ENCODE data around the gene PDE4D.

The PDE4D gene

GRCh38 chr5:59458966-59459729, 434.4 kb downstream of the PDE4D start:
- Histone ChIP-seq H3K27ac (no peak overlapping the region), H3K4me3 (no peak overlapping the region), H3K27me3 (no peaks in the 10 kb centered on the region), H3K9me3 (peaks cover 3% of the 10 kb centered on the region; the same call in 1 of the 2 replicates), H4K20me1 (no peaks in the 10 kb centered on the region), H3K4me1 (no peaks in the 10 kb centered on the region), H3K36me3 (no peaks in the 10 kb centered on the region), H3K9ac (no peak overlapping the region), H3K4me2 (no peak overlapping the region)
- no peak for TF ChIP-seq Cebpa-rat (IDR thresholded peaks at IDR 0.05)

GRCh38 chr5:59458321-59458720, 435.2 kb downstream of the PDE4D start:
- H3K9me3 ChIP-seq: peaks cover 3% of the 10 kb centered on the region; the same call in 1 of the 2 replicates
- H3K27ac ChIP-seq: no peak overlapping the region
- H3K4me1 ChIP-seq: no peaks in the 10 kb centered on the region
- TF ChIP-seq Cebpa-rat (IDR thresholded peaks at IDR 0.05): no peak
- no peak overlapping the region for H3K9ac ChIP-seq
- H3K36me3 ChIP-seq: no peaks in the 10 kb centered on the region
- no peak overlapping the region for H3K4me3 ChIP-seq
- no peaks in the 10 kb centered on the region for H4K20me1 ChIP-seq
- no peak overlapping the region for H3K4me2 ChIP-seq
- no peaks in the 10 kb centered on the region for H3K27me3 ChIP-seq

GRCh38 chr5:59449905-59450644, 443.5 kb downstream of the PDE4D start:
- no peak overlapping the region for H3K27ac ChIP-seq

GRCh38 chr5:59446356-59446755, 447.2 kb downstream of the PDE4D start:
- Histone ChIP-seq H4K20me1 (no peaks in the 10 kb centered on the region), H3K4me3 (no peak overlapping the region), H3K9me3 (no peaks in the 10 kb centered on the region), H3K36me3 (no peaks in the 10 kb centered on the region), H3K4me2 (no peak overlapping the region), H3K9ac (no peak overlapping the region), H3K27me3 (no peaks in the 10 kb centered on the region), H3K4me1 (no peaks in the 10 kb centered on the region), H3K27ac (no peak overlapping the region)
- TF ChIP-seq Cebpa-rat (IDR thresholded peaks at IDR 0.05): no peak

More at GRCh38 chr5:59449905-59450644, 443.5 kb downstream of the PDE4D start:
- H3K9me3 ChIP-seq: no peaks in the 10 kb centered on the region
- H3K9ac ChIP-seq: no peak overlapping the region
- H3K36me3 ChIP-seq: no peaks in the 10 kb centered on the region
- no peak overlapping the region for H3K4me3 ChIP-seq
- H3K4me2 ChIP-seq: no peak overlapping the region
- no peaks in the 10 kb centered on the region for H3K27me3 ChIP-seq
- no peaks in the 10 kb centered on the region for H4K20me1 ChIP-seq
- no peaks in the 10 kb centered on the region for H3K4me1 ChIP-seq
- TF ChIP-seq Cebpa-rat (IDR thresholded peaks at IDR 0.05): no peak

GRCh38 chr5:59445741-59446140, 447.8 kb downstream of the PDE4D start:
- no peaks in the 10 kb centered on the region for H3K9me3 ChIP-seq
- no peak overlapping the region for H3K4me3 ChIP-seq
- H4K20me1 ChIP-seq: no peaks in the 10 kb centered on the region
- no peak overlapping the region for H3K9ac ChIP-seq
- no peak overlapping the region for H3K4me2 ChIP-seq
- no peaks in the 10 kb centered on the region for H3K27me3 ChIP-seq
- H3K27ac ChIP-seq: no peak overlapping the region
- TF ChIP-seq Cebpa-rat (IDR thresholded peaks at IDR 0.05): no peak
- H3K4me1 ChIP-seq: no peaks in the 10 kb centered on the region
- H3K36me3 ChIP-seq: no peaks in the 10 kb centered on the region

GRCh38 chr5:59439303-59439702, 454.2 kb downstream of the PDE4D start:
- Histone ChIP-seq H3K36me3 (no peaks in the 10 kb centered on the region), H3K9me3 (no peaks in the 10 kb centered on the region), H3K27ac (no peak overlapping the region), H4K20me1 (no peaks in the 10 kb centered on the region), H3K9ac (no peak overlapping the region), H3K4me1 (no peaks in the 10 kb centered on the region), H3K4me2 (no peak overlapping the region), H3K27me3 (no peaks in the 10 kb centered on the region), H3K4me3 (no peak overlapping the region)
- TF ChIP-seq Cebpa-rat (IDR thresholded peaks at IDR 0.05): no peak

- H3K4me3 ChIP-seq: no peak overlapping the region
- H3K27ac ChIP-seq: no peak overlapping the region
- H3K27me3 ChIP-seq: no peaks in the 10 kb centered on the region
- no peak overlapping the region for H3K9ac ChIP-seq
- no peak overlapping the region for H3K4me2 ChIP-seq
- no peaks in the 10 kb centered on the region for H3K36me3 ChIP-seq
- no peaks in the 10 kb centered on the region for H3K9me3 ChIP-seq
- no peaks in the 10 kb centered on the region for H4K20me1 ChIP-seq
- TF ChIP-seq Cebpa-rat (IDR thresholded peaks at IDR 0.05): no peak
- no peaks in the 10 kb centered on the region for H3K4me1 ChIP-seq
These were observed 456.4 kb downstream of the PDE4D start for GRCh38 chr5:59437176-59437575.

- Histone ChIP-seq H3K27me3 (no peaks in the 10 kb centered on the region), H3K4me1 (no peaks in the 10 kb centered on the region), H3K4me3 (no peak overlapping the region), H4K20me1 (no peaks in the 10 kb centered on the region), H3K9ac (no peak overlapping the region), H3K36me3 (no peaks in the 10 kb centered on the region), H3K27ac (no peak overlapping the region), H3K9me3 (no peaks in the 10 kb centered on the region), H3K4me2 (no peak overlapping the region)
- no peak for TF ChIP-seq Cebpa-rat (IDR thresholded peaks at IDR 0.05)
These were observed 457.0 kb downstream of the PDE4D start for GRCh38 chr5:59436364-59437148.

GRCh38 chr5:59433174-59433573, 460.4 kb downstream of the PDE4D start:
- Histone ChIP-seq H3K36me3 (no peaks in the 10 kb centered on the region), H3K27ac (no peak overlapping the region)

More at GRCh38 chr5:59433174-59433573, 460.4 kb downstream of the PDE4D start:
- Histone ChIP-seq H3K9me3 (no peaks in the 10 kb centered on the region), H3K27me3 (no peaks in the 10 kb centered on the region), H3K4me2 (no peak overlapping the region), H3K9ac (no peak overlapping the region), H3K4me1 (no peaks in the 10 kb centered on the region), H3K4me3 (no peak overlapping the region), H4K20me1 (no peaks in the 10 kb centered on the region)
- no peak for TF ChIP-seq Cebpa-rat (IDR thresholded peaks at IDR 0.05)
